GM06990 (cell line): ENCODE measurements around the gene ST6GAL1.

Source experiments
- DNase-seq: peaks from one replicate; pipeline ENCODE4 v3.0.0-alpha.2; 2011; ENCODE audit not compliant: insufficient read length; ENCODE audit errors: extremely low read depth
- H3K27me3 ChIP-seq: replicated peaks from 2 replicates; pipeline ENCODE4 v1.6.0; 2011; ENCODE audit warnings: low read length; ENCODE audit not compliant: control insufficient read depth, insufficient read depth
- H3K36me3 ChIP-seq: 2 replicates; pipeline ENCODE4 v1.5.1; 2011; ENCODE audit warnings: low read length; ENCODE audit not compliant: control insufficient read depth, insufficient read depth
- H3K4me3 ChIP-seq: replicated peaks from 2 replicates; pipeline ENCODE4 v1.5.1; 2011; ENCODE audit warnings: low read depth, mild to moderate bottlenecking, control low read depth, low read length
- TF ChIP-seq, protein P1 (sequence below): IDR thresholded peaks from 2 replicates; pipeline ENCODE4 v1.5.1; 2011; ENCODE audit warnings: low read length, control low read depth, mild to moderate bottlenecking, inconsistent platforms; ENCODE audit not compliant: insufficient read depth, poor library complexity, severe bottlenecking

Gene ST6GAL1

DNA sequence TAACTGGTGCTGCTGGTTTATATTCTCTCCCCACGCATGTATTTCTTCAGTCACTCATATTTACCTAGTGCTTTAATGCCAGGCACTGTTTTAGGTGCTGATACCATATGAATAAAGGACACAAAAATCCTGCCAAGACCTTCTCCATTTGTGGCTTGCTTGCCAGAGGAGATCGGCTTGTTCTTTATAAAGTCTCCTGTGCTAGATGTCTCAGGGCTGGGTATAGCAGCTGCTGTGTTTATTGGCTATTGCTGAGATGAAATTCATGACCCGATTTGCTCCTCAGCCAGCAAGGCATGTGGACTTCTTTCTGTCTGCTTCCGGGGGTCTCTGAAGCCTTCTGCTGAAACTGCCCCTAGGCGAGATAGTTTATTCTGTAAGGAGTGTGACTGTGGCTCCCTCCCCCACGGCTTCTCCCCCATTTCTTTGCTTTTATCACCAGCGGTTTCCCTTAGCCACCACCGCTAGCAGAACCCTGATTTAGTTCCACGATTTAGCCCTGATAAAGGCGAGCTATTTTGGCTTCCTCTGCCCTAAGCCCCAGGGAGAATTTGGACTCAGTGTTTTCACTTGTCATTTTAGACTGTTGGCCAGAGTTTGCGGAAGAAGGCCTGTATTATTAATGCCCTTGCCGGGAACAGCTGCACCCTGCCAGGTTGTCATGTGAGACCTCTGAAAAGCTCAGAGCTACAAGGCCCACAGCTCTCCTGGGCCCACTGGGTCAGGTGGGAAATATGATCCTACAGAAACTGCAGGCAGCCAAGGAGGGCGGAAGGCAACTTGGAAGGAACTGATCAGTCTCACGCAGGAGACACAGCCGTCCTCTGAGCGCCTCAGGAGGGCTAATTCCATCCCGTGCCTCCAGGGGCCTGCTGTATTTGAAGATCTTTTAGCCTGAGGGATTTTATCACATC lies 46.8 kb downstream of the ST6GAL1 start:
- no peaks in the 10 kb centered on the region for H3K27me3 ChIP-seq
- no peak overlapping the region for H3K4me3 ChIP-seq
- peaks cover 19% of the 10 kb centered on the region for H3K36me3 ChIP-seq
- TF ChIP-seq, protein P1, sequence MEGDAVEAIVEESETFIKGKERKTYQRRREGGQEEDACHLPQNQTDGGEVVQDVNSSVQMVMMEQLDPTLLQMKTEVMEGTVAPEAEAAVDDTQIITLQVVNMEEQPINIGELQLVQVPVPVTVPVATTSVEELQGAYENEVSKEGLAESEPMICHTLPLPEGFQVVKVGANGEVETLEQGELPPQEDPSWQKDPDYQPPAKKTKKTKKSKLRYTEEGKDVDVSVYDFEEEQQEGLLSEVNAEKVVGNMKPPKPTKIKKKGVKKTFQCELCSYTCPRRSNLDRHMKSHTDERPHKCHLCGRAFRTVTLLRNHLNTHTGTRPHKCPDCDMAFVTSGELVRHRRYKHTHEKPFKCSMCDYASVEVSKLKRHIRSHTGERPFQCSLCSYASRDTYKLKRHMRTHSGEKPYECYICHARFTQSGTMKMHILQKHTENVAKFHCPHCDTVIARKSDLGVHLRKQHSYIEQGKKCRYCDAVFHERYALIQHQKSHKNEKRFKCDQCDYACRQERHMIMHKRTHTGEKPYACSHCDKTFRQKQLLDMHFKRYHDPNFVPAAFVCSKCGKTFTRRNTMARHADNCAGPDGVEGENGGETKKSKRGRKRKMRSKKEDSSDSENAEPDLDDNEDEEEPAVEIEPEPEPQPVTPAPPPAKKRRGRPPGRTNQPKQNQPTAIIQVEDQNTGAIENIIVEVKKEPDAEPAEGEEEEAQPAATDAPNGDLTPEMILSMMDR, result no peak
- DNase-seq, result no peak

DNA sequence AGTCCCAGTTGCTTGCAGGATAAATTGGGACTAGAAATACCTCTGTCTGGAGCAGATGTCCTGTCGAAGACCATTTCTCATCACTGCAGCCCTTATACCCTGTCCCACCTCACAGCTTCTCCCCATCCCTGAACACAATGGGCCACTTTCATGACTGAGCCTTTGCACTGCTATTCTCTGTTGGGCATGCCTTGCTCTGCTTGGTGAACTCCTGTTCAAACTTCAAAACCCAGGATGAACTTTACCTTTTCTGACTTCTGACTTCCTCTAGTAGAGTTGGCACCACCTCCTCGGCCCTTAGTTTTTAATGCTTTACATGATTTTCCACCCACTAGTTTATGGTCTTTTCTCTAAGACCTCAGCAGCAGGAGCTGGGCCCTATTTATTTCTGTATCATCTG lies 48.4 kb downstream of the ST6GAL1 start:
- Histone ChIP-seq H3K4me3 (no peak overlapping the region), H3K27me3 (no peaks in the 10 kb centered on the region), H3K36me3 (peaks cover 11% of the 10 kb centered on the region)
- no peak for DNase-seq
- TF ChIP-seq, protein P1, result no peak

DNA sequence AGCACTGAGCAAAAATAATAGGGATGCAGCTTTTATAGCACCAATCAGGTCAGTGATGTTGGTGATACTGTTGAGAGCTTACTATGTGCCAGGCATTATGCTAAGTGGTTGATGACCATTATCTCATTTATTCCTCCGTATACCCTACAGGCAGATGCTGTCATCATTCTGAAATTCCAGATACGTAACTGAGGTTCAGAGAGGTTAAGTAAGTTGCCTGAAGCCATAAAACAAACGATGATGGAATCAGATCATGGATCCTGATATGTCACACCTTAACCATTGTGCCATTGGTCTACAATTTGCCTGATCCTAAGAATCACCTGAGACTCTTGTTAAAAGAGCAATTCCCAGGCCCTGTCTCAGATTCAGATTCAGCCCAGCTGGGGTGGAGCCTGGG lies 49.5 kb downstream of the ST6GAL1 start:
- Histone ChIP-seq H3K4me3 (no peak overlapping the region), H3K36me3 (peaks cover 8% of the 10 kb centered on the region), H3K27me3 (no peaks in the 10 kb centered on the region)
- TF ChIP-seq, protein P1, result no peak
- DNase-seq, result no peak

DNA sequence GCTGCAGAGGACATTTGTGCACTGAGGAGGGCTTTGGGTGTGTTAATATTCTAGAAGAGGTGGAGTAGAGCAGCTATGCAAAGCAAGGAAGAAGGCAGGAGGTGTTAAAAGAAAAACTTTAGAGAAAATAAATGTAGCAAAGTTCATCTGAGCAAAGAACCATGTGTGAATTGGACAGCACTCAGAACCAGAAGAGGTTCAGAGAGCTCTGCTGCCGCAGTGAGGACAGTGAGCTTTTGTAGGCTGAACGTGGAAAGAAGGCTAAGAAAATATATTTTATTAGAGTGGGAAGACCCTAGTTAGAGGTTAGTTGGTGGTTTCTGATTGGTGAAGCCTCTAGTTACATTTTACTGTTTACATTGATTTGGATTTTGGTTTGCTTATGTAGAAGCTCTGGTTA lies 50.7 kb downstream of the ST6GAL1 start:
- no peak for DNase-seq
- Histone ChIP-seq H3K36me3 (peaks cover 7% of the 10 kb centered on the region), H3K4me3 (no peak overlapping the region), H3K27me3 (no peaks in the 10 kb centered on the region)
- TF ChIP-seq, protein P1, result no peak

DNA sequence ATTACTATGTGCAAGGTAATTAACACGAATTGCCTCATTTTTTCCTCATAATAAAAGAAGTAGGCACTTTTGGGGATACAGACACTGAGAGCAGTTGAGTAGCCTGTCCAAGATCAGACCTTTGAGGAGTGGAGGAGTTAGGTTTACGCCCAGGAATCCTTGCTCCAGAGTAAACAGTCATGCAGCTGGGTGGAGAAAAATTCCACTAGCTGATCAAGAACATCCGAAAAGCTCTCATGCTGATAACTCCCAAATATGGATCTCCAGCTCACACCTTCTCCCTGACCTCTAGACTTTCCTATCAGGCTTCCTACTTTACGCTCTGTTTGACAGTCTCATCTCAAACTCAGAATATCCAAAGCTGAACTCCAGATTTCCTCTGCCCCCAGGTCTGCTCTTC lies 53.3 kb downstream of the ST6GAL1 start:
- Histone ChIP-seq H3K4me3 (no peak overlapping the region), H3K27me3 (no peaks in the 10 kb centered on the region), H3K36me3 (peaks cover 4% of the 10 kb centered on the region; the same call in 1 of the 2 replicates)
- DNase-seq, result no peak
- TF ChIP-seq, protein P1, result no peak
